Measurements from ENCODE around the gene LRP2BP. TPM values are rescaled to one million over a fixed set of nuclear protein-coding genes. Genes with fewer than 3 reads are reported as not detected.

Gene LRP2BP
- total RNA-seq, 1 experiment from 2014 or later = 0.19 TPM

GRCh38 chr4:185357733-185358440 lies 37.8 kb downstream of the LRP2BP start:
- Histone ChIP-seq H3K4me1 (ENCODE audit: insufficient read depth, low read length, poor library complexity, severe bottlenecking) (no peaks in the 10 kb centered on the region), H3K27me3 (replicated peaks; ENCODE audit: insufficient read depth, low read depth, low read length, poor library complexity) (no peaks in the 10 kb centered on the region), H3K27ac (ENCODE audit: low read depth, low read length, poor library complexity, severe bottlenecking) (no peak overlapping the region), H3K4me3 (ENCODE audit: low read depth, low read length, poor library complexity, severe bottlenecking) (no peak overlapping the region), H3K9me3 (ENCODE audit: low read depth, low read length, poor library complexity, severe bottlenecking) (no peaks in the 10 kb centered on the region), H3K36me3 (ENCODE audit: insufficient read depth, low read length, poor library complexity, severe bottlenecking) (no peaks in the 10 kb centered on the region)
- ChIA-PET POLR2A (ENCODE audit: low non-redundant PET) (interaction anchor here (0.6 kb wide), 1 partner anchor 757 kb away, joined by 5 read pairs; no protein-coding TSS in a partner anchor), CTCF (interaction anchor here (0.6 kb wide), 1 partner anchor 240 kb away, joined by 4 read pairs; no protein-coding TSS in a partner anchor)
- intact Hi-C loops (cut with micrococcal nuclease; ENCODE audit: unreplicated experiment) = no loop called here
- no peak for DNase-seq (ENCODE audit: low spot score)
- TF ChIP-seq, protein P1, sequence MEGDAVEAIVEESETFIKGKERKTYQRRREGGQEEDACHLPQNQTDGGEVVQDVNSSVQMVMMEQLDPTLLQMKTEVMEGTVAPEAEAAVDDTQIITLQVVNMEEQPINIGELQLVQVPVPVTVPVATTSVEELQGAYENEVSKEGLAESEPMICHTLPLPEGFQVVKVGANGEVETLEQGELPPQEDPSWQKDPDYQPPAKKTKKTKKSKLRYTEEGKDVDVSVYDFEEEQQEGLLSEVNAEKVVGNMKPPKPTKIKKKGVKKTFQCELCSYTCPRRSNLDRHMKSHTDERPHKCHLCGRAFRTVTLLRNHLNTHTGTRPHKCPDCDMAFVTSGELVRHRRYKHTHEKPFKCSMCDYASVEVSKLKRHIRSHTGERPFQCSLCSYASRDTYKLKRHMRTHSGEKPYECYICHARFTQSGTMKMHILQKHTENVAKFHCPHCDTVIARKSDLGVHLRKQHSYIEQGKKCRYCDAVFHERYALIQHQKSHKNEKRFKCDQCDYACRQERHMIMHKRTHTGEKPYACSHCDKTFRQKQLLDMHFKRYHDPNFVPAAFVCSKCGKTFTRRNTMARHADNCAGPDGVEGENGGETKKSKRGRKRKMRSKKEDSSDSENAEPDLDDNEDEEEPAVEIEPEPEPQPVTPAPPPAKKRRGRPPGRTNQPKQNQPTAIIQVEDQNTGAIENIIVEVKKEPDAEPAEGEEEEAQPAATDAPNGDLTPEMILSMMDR (conservative IDR thresholded peaks at IDR 0.05; ENCODE audit: low read depth, low read length) = no peak
- no peak for TF ChIP-seq EZH2 (IDR thresholded peaks at IDR 0.05; ENCODE audit: borderline replicate concordance, low read depth, low read length, poor library complexity, severe bottlenecking)
- no TSS peak for BruUV-seq (replicated peaks)

GRCh38 chr4:185357211-185357610 lies 38.5 kb downstream of the LRP2BP start:
- Histone ChIP-seq H3K9me3 (ENCODE audit: low read depth, low read length, poor library complexity, severe bottlenecking) (no peaks in the 10 kb centered on the region), H3K27ac (ENCODE audit: low read depth, low read length, poor library complexity, severe bottlenecking) (no peak overlapping the region), H3K27me3 (replicated peaks; ENCODE audit: insufficient read depth, low read depth, low read length, poor library complexity) (no peaks in the 10 kb centered on the region), H3K36me3 (ENCODE audit: insufficient read depth, low read length, poor library complexity, severe bottlenecking) (no peaks in the 10 kb centered on the region), H3K4me3 (ENCODE audit: low read depth, low read length, poor library complexity, severe bottlenecking) (no peak overlapping the region), H3K4me1 (ENCODE audit: insufficient read depth, low read length, poor library complexity, severe bottlenecking) (no peaks in the 10 kb centered on the region)
- CTCF ChIA-PET = no interaction called here
- POLR2A ChIA-PET (ENCODE audit: low non-redundant PET) = interaction anchor here (0.6 kb wide), 1 partner anchor 756 kb away, joined by 5 read pairs; no protein-coding TSS in a partner anchor
- no peak for TF ChIP-seq EZH2 (IDR thresholded peaks at IDR 0.05; ENCODE audit: borderline replicate concordance, low read depth, low read length, poor library complexity, severe bottlenecking)
- TF ChIP-seq, protein P1 (conservative IDR thresholded peaks at IDR 0.05; ENCODE audit: low read depth, low read length) = no peak
- BruUV-seq (replicated peaks) = no TSS peak
- intact Hi-C loops (cut with micrococcal nuclease; ENCODE audit: unreplicated experiment) = no loop called here
- DNase-seq (ENCODE audit: low spot score) = no peak

DNA sequence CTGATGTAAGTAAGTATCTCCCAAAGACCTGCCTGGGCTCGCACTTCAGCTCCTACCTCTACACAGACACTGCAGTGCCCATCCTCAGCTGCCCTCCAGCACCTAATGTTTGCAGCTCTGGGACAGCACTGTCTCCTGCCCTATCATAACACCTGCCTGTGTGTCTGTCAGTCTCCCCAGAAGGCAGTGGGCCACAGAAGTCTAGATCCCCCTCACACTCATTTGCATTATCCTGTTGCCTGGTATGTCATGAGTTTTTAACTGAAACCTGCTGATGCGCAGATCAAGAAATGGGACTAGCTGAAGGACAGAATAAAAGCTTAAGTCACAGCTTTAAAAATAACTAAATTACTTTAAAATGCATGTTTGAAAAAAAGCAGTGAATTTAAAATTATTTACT lies 43.0 kb downstream of the LRP2BP start:
- ChIA-PET POLR2A (ENCODE audit: low non-redundant PET) (no interaction called here), CTCF (no interaction called here)
- no peaks in the 10 kb centered on the region for H3K9me3 ChIP-seq (ENCODE audit: low read depth, low read length, poor library complexity, severe bottlenecking)
- no peak for DNase-seq (ENCODE audit: low spot score)
- no peaks in the 10 kb centered on the region for H3K36me3 ChIP-seq (ENCODE audit: insufficient read depth, low read length, poor library complexity, severe bottlenecking)
- H3K27me3 ChIP-seq (replicated peaks; ENCODE audit: insufficient read depth, low read depth, low read length, poor library complexity) = no peaks in the 10 kb centered on the region
- BruUV-seq (replicated peaks) = no TSS peak
- H3K4me1 ChIP-seq (ENCODE audit: insufficient read depth, low read length, poor library complexity, severe bottlenecking) = no peaks in the 10 kb centered on the region
- intact Hi-C loops (cut with micrococcal nuclease; ENCODE audit: unreplicated experiment) = no loop called here
- no peak for TF ChIP-seq EZH2 (IDR thresholded peaks at IDR 0.05; ENCODE audit: borderline replicate concordance, low read depth, low read length, poor library complexity, severe bottlenecking)
- TF ChIP-seq, protein P1 (conservative IDR thresholded peaks at IDR 0.05; ENCODE audit: low read depth, low read length) = no peak
- H3K4me3 ChIP-seq (ENCODE audit: low read depth, low read length, poor library complexity, severe bottlenecking) = no peak overlapping the region
- H3K27ac ChIP-seq (ENCODE audit: low read depth, low read length, poor library complexity, severe bottlenecking) = no peak overlapping the region

All from A673 (cell line).